Heart left ventricle (tissue), 13 donors: Measurements from ENCODE around the gene BMERB1.

ENCODE experiments used
- POLR2A ChIP-seq, 2 donors: fragments of 450-650 bp; IDR thresholded peaks; one replicate each; pipeline ENCODE4 v1.6.1; 2017; ENCODE audit warnings: antibody characterized with exemption in 2 of 2, mild to moderate bottlenecking in 2 of 2, moderate library complexity in 2 of 2
- TF ChIP-seq, protein P1 (sequence below), 12 donors: fragments of 200-600 bp; sonication (generic) in 4 of 12; IDR thresholded peaks; one replicate each; pipeline versions ENCODE4 v1.5.0 to v1.8.0; 2018 to 2022; ENCODE audit warnings: antibody characterized with exemption in 12 of 12, mild to moderate bottlenecking in 5 of 12
- donor health status: ischemic (EF 13 %, LVEDD 7.1; RV severe dilation, severe dysfunction).
- donor health status: DM: no; HTN: yes; CAD: no.
- donor health status: DM: no; HTN: no; CAD: no.
- donor health status: ischemic (EF 25% LVEDD 6.9; RV normal size, moderate dysfunction).
- donor health status: ischemic (EF 25% LVEDD 5.7; RV mildly dilated, moderate dysfunction).
- donor health status: ischemic (EF 35%, LVEDD 5.7; RV mildly dilated, moderate dysfunction).
- donor health status: nonischemic (EF 11% LVEDD 7.7; RV severe dilation, severe dysfunction).
- donor health status: DM: yes; HTN: yes; CAD: no.
- donor health status: PGD.
- donor health status: ischemic (EF 29% LVEDD 5.4; RV normal size, mild dysfunction).
- donor health status: nonischemic (EF 23%, LVEDD 6.1; RV moderate dilation, normal function).

DNA sequence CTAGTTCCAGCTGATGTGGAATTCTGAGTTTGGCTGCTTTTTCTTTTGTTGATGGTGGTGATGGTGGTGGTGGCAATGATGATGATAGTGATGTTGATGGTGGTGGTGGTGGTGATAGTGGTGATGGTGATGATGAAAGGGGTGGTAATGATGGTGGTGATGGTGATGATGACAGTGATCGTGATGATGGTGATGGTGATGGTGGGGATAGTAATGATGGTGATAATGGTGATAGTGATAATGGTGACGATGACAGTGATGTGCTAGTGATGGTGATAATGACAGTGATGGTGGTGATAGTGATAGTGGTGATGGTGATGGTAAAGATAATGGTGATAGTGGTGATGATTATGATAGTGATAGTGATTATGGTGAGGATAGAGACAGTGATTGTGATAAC lies 61.5 kb downstream of the BMERB1 start:
- TF ChIP-seq, protein P1, sequence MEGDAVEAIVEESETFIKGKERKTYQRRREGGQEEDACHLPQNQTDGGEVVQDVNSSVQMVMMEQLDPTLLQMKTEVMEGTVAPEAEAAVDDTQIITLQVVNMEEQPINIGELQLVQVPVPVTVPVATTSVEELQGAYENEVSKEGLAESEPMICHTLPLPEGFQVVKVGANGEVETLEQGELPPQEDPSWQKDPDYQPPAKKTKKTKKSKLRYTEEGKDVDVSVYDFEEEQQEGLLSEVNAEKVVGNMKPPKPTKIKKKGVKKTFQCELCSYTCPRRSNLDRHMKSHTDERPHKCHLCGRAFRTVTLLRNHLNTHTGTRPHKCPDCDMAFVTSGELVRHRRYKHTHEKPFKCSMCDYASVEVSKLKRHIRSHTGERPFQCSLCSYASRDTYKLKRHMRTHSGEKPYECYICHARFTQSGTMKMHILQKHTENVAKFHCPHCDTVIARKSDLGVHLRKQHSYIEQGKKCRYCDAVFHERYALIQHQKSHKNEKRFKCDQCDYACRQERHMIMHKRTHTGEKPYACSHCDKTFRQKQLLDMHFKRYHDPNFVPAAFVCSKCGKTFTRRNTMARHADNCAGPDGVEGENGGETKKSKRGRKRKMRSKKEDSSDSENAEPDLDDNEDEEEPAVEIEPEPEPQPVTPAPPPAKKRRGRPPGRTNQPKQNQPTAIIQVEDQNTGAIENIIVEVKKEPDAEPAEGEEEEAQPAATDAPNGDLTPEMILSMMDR (IDR thresholded peaks at IDR 0.05), result no peak
- no peak for TF ChIP-seq POLR2A (IDR thresholded peaks at IDR 0.05)
